ENCODE measurements around the gene SPON2. TPM values are rescaled to one million over a fixed set of nuclear protein-coding genes. Genes with fewer than 3 reads are reported as not detected.

Gene SPON2
- total RNA-seq, 1 donor from 2014 or later: 10.9 TPM

DNA sequence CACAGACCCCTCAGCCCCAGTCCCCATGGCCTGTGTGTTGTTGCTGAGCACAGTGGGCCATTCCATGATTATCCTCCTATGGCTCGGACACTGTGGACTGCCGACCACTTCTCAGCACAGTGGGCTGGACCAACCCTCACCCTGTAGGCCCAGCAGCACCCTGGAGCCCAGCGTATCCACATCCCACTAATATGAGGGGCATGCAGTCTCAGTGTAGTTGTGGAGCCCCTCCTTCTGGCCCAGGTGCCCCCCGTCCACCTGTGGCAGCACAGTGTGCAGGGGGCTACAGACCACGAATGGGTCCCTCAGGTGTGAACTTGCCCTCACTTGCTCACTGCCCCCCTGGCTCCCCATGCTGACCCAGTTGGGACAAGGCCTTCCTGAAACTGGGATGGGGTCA lies 7.9 kb downstream of the SPON2 start:
- Histone ChIP-seq H3K27me3 (ENCODE audit: control insufficient read depth, insufficient read depth, low read length) (peaks cover 23% of the 10 kb centered on the region), H3K4me3 (ENCODE audit: low read depth, low read length) (no peak overlapping the region), H3K36me3 (ENCODE audit: control insufficient read depth, insufficient read depth, low read length) (no peaks in the 10 kb centered on the region)
- TF ChIP-seq, protein P1, sequence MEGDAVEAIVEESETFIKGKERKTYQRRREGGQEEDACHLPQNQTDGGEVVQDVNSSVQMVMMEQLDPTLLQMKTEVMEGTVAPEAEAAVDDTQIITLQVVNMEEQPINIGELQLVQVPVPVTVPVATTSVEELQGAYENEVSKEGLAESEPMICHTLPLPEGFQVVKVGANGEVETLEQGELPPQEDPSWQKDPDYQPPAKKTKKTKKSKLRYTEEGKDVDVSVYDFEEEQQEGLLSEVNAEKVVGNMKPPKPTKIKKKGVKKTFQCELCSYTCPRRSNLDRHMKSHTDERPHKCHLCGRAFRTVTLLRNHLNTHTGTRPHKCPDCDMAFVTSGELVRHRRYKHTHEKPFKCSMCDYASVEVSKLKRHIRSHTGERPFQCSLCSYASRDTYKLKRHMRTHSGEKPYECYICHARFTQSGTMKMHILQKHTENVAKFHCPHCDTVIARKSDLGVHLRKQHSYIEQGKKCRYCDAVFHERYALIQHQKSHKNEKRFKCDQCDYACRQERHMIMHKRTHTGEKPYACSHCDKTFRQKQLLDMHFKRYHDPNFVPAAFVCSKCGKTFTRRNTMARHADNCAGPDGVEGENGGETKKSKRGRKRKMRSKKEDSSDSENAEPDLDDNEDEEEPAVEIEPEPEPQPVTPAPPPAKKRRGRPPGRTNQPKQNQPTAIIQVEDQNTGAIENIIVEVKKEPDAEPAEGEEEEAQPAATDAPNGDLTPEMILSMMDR (IDR thresholded peaks at IDR 0.05; ENCODE audit: insufficient read depth, low read length, poor library complexity, severe bottlenecking): no peak
- DNase-seq (ENCODE audit: low read depth): no peak

DNA sequence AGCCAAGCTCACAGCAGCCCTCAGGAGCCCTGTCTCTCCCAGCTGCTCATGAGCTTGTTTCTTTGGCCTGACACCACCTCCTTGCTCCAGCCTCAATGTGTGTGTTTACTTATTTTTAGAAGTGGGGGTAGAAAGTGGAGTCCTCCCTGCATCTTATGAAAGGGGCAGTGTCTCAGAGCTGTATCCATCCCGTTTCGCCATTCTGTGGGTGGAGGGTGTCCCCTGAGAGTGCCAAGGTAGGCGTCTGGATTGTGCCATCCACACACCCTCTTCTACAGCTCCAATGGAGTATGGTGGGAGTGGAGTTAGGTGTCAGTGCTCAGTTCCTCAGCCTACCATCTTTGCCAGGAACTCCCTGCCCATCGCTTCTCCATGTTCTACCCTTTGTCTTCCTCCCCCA lies 8.3 kb downstream of the SPON2 start:
- TF ChIP-seq, protein P1 (IDR thresholded peaks at IDR 0.05; ENCODE audit: insufficient read depth, low read length, poor library complexity, severe bottlenecking): no peak
- Histone ChIP-seq H3K4me3 (ENCODE audit: low read depth, low read length) (no peak overlapping the region), H3K36me3 (ENCODE audit: control insufficient read depth, insufficient read depth, low read length) (no peaks in the 10 kb centered on the region), H3K27me3 (ENCODE audit: control insufficient read depth, insufficient read depth, low read length) (peaks cover 19% of the 10 kb centered on the region)
- no peak for DNase-seq (ENCODE audit: low read depth)

DNA sequence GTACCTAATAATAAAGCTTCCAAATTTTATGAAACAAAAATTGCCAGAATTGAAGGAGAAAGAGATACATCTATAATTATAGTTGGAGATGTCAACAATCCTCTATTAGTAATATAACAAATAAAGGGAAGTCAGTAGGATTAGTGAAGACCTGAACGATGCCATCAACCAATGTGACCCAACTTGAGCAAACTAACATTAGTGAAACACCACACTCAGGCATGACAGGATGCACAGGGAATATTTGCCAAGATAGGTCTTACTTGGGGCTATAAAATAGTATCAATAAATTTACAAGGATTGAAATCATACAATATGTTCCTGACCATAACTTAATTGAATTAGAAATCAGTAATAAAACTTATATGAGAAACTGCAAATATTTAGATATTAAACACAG lies 12.0 kb downstream of the SPON2 start:
- TF ChIP-seq, protein P1 (IDR thresholded peaks at IDR 0.05; ENCODE audit: insufficient read depth, low read length, poor library complexity, severe bottlenecking): no peak
- Histone ChIP-seq H3K4me3 (ENCODE audit: low read depth, low read length) (no peak overlapping the region), H3K36me3 (ENCODE audit: control insufficient read depth, insufficient read depth, low read length) (no peaks in the 10 kb centered on the region), H3K27me3 (ENCODE audit: control insufficient read depth, insufficient read depth, low read length) (no peaks in the 10 kb centered on the region)
- no peak for DNase-seq (ENCODE audit: low read depth)

DNA sequence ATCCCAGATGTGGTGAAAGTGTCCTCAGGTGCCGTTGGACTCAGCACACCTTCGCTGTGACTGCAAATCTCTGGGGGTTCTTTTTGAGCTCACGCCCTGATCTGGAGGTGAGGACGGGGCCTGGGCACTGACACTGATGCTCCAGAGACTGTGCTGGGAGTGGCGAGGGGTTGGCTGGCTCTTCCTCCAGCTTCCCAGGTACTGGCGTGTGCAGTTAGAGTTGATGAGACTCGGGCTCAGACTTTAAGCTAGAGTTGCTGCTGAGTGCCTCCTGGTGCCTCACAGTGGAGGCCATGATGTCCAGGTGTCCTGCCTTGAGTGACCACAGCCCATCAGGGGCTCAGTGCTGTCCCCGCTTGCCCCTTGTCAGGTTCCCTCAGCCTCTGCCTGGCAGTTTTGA lies 16.3 kb downstream of the SPON2 start:
- Histone ChIP-seq H3K27me3 (ENCODE audit: control insufficient read depth, insufficient read depth, low read length) (peaks cover 3% of the 10 kb centered on the region), H3K36me3 (ENCODE audit: control insufficient read depth, insufficient read depth, low read length) (no peaks in the 10 kb centered on the region), H3K4me3 (ENCODE audit: low read depth, low read length) (no peak overlapping the region)
- no peak for DNase-seq (ENCODE audit: low read depth)
- TF ChIP-seq, protein P1 (IDR thresholded peaks at IDR 0.05; ENCODE audit: insufficient read depth, low read length, poor library complexity, severe bottlenecking): no peak

DNA sequence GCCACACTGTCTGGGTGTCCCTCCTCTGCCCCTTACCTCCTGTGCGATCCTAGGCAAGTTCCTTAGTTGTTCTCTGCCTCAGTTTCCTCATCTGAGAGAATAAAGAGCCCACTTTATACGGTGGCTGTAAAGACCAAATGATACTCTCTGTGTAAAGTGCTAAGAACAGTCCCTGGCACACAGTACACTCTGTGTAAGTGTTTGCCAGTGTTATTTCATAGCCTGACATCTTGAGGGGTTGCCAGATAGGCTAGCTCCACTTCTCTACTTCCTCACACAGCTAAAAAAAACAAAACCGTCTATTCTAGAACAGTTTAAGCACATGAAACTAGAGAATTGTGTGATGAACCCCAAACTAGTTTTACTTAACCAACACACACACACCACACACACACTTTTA lies 17.1 kb downstream of the SPON2 start:
- TF ChIP-seq, protein P1 (IDR thresholded peaks at IDR 0.05; ENCODE audit: insufficient read depth, low read length, poor library complexity, severe bottlenecking): no peak
- no peak for DNase-seq (ENCODE audit: low read depth)
- no peak overlapping the region for H3K4me3 ChIP-seq (ENCODE audit: low read depth, low read length)
- H3K36me3 ChIP-seq (ENCODE audit: control insufficient read depth, insufficient read depth, low read length): no peaks in the 10 kb centered on the region
- peaks cover 3% of the 10 kb centered on the region for H3K27me3 ChIP-seq (ENCODE audit: control insufficient read depth, insufficient read depth, low read length)

DNA sequence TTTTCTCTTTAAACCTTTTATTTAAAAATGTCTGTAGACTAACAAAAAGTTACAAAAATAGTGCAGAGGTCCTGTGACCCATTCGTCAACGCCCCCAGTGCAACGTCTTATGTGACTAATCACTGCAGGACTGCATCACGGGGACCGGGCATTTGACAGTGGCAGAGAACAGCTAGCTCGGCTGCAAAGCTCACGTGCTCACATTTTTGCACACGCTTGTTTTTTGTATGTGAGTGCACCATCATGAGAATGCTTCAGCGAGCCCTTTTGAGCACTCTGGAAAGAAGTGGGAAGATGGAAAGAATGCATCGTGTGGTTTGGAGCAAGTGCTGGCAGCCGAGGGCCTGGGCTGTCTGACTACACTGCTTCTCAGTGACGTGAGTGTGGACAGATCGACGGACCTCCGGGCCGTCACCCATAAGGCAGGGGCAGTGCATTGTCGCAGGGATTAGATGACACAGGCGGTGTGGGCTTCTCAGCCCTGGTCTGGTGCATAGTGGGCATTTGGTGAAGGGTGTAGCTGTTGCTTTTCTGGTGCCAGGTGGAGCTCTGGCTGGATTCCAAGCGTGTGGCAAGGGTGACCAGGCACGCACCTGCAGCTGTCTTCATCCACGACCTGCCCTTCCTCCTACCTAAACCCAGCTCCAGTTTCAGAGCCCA lies 17.7 kb downstream of the SPON2 start:
- DNase-seq (ENCODE audit: low read depth): no peak
- H3K27me3 ChIP-seq (ENCODE audit: control insufficient read depth, insufficient read depth, low read length): peaks cover 3% of the 10 kb centered on the region
- H3K4me3 ChIP-seq (ENCODE audit: low read depth, low read length): no peak overlapping the region

More for the DNA sequence above, 17.7 kb downstream of the SPON2 start:
- H3K36me3 ChIP-seq (ENCODE audit: control insufficient read depth, insufficient read depth, low read length): no peaks in the 10 kb centered on the region
- TF ChIP-seq, protein P1 (IDR thresholded peaks at IDR 0.05; ENCODE audit: insufficient read depth, low read length, poor library complexity, severe bottlenecking): no peak

Data from kidney epithelial cell (primary cell).